ENCODE measurements around the gene SCN5A. TPM values are rescaled to one million over a fixed set of nuclear protein-coding genes. Genes with fewer than 3 reads are reported as not detected.

Gene SCN5A
- total and polyA plus RNA-seq, 2 of the 4 experiments (the other 2 are of a cell fraction): 1.9 to 2.0 TPM

- H3K56ac ChIP-seq (ENCODE audit: extremely low read depth, insufficient read depth, low read length): no peak overlapping the region
- POLR2A ChIA-PET (ENCODE audit: unreplicated experiment): interaction anchor here (0.5 kb wide), 1 partner anchor 168 kb away, joined by 3 read pairs; no protein-coding TSS in a partner anchor
- H2BK15ac ChIP-seq (ENCODE audit: low read depth, low read length): no peak overlapping the region
- CTCF ChIA-PET: interaction anchor here (1.4 to 3.3 kb wide), 2 partner anchors 16 to 133 kb away, joined by 5 to 32 read pairs; no protein-coding TSS in a partner anchor
- no peak overlapping the region for H2BK20ac ChIP-seq (ENCODE audit: low read depth, low read length)
- in situ Hi-C loops (cut with MboI; ENCODE audit: low sequenced_read_pairs) (no loop called here), intact Hi-C loops (cut with micrococcal nuclease) (loop anchor here (10.0 kb wide), 1 partner anchor 298 kb away; no protein-coding TSS in a partner anchor), dilution Hi-C loops (cut with HindIII; ENCODE audit: low sequenced_read_pairs, unreplicated experiment) (no loop called here)
- H3K18ac ChIP-seq (ENCODE audit: low read depth, low read length): no peak overlapping the region
- no peak overlapping the region for H4K91ac ChIP-seq (ENCODE audit: insufficient read depth, low read depth, low read length)
- ATAC-seq (ENCODE audit: low read depth) (no peak), DNase-seq (no peak)
- H3K4me3 ChIP-seq (ENCODE audit: insufficient read depth, low read depth, low read length): no peak overlapping the region
- no peak overlapping the region for H3K4ac ChIP-seq (ENCODE audit: low read depth, low read length)
- H3K23ac ChIP-seq (ENCODE audit: low read depth, low read length): no peak overlapping the region
- H3K27me3 ChIP-seq (ENCODE audit: control insufficient read depth, insufficient read depth, low read length): peaks cover 24% of the 10 kb centered on the region
- WGBS, 2 experiments (ENCODE audit: extremely low coverage in 2 of 2, insufficient read length in 1 of 2): no CpG with 5 or more reads among the region's 1 CpG
- H4K20me1 ChIP-seq (ENCODE audit: insufficient read depth, low read length): no peaks in the 10 kb centered on the region
- no peak overlapping the region for H4K5ac ChIP-seq (ENCODE audit: low read depth, low read length)
- no peaks in the 10 kb centered on the region for H3K9me3 ChIP-seq (ENCODE audit: control insufficient read depth, insufficient read depth, low read length)
- BruUV-seq (replicated peaks): no TSS peak
- TF ChIP-seq CEBPB (IDR thresholded peaks at IDR 0.05; ENCODE audit: low read depth, low read length) (no peak), NFE2L2 (IDR thresholded peaks at IDR 0.05; ENCODE audit: low read depth, low read length) (peak; percentile 76), MAFK (IDR thresholded peaks at IDR 0.05; ENCODE audit: low read depth, low read length) (peak; percentile 48), CTCF (conservative IDR thresholded peaks at IDR 0.05; ENCODE audit: low read depth, low read length) (no peak)
- H4K8ac ChIP-seq (ENCODE audit: low read depth in 2 of 2, low read length in 2 of 2): no peak overlapping the region
- no peak overlapping the region for H2BK120ac ChIP-seq (ENCODE audit: low read depth, low read length)
- no peak overlapping the region for H2AK9ac ChIP-seq (replicated peaks; ENCODE audit: low read depth, low read length, poor library complexity)
- peaks cover 3% of the 10 kb centered on the region for H3K4me1 ChIP-seq (ENCODE audit: control insufficient read depth, insufficient read depth, low read length)
- H2AFZ ChIP-seq (replicated peaks; ENCODE audit: low read length, poor library complexity): no peak overlapping the region
- H3K4me2 ChIP-seq (ENCODE audit: low read depth, low read length): no peak overlapping the region
- H3K79me1 ChIP-seq (ENCODE audit: low read depth in 1 of 2, low read length in 2 of 2): peaks cover 0 to 11% of the 10 kb centered on the region in 2 experiments; a peak in 2 of 4 replicates
- no peak overlapping the region for H3K14ac ChIP-seq (replicated peaks; ENCODE audit: low read depth, low read length)
- no peaks in the 10 kb centered on the region for H3K36me3 ChIP-seq (ENCODE audit: control insufficient read depth, insufficient read depth, low read length)
- H3K27ac ChIP-seq (ENCODE audit: insufficient read depth, low read length): no peak overlapping the region
- no peak overlapping the region for H2AK5ac ChIP-seq (ENCODE audit: low read depth, low read length)
- no peak overlapping the region for H2BK5ac ChIP-seq (ENCODE audit: low read depth, low read length, poor library complexity, severe bottlenecking)
- no peak overlapping the region for H3K9ac ChIP-seq (ENCODE audit: low read depth, low read length)
- H3K9me1 ChIP-seq (ENCODE audit: insufficient read depth, low read length): no peaks in the 10 kb centered on the region; the same call in 1 of the 2 replicates
These were observed 3.4 kb upstream of the SCN5A start for GRCh38 chr3:38652934-38653333.

Data from IMR-90 (cell line).